Sigmoid colon (tissue), 7 donors: ENCODE measurements around the gene OR10D3. TPM values are rescaled to one million over a fixed set of nuclear protein-coding genes. Genes with fewer than 3 reads are reported as not detected.
"Not testable (repeated sequence)": the region's sequence is repeated elsewhere in the genome, so short reads cannot be mapped to it uniquely, and the experiment has no call there.

ENCODE experiments used
- DNase-seq: peaks from one replicate; pipeline ENCODE4 v3.0.0-alpha.2; 2019
- H3K27ac ChIP-seq, 4 donors: fragments of 200-600 bp; sonication (generic); one replicate each; pipeline ENCODE4 v1.5.1; 2016 to 2019; ENCODE audit warnings: mild to moderate bottlenecking in 1 of 4
- H3K27me3 ChIP-seq, 3 donors: fragments of 200-600 bp; sonication (generic); one replicate each; pipeline ENCODE4 v1.5.1; 2019; ENCODE audit warnings: mild to moderate bottlenecking in 1 of 3
- H3K36me3 ChIP-seq, 4 donors: fragments of 200-600 bp; sonication (generic); one replicate each; pipeline ENCODE4 v1.5.1; 2016 to 2019
- H3K4me1 ChIP-seq, 4 donors: fragments of 200-600 bp; sonication (generic); one replicate each; pipeline ENCODE4 v1.5.1; 2017 to 2019
- H3K4me3 ChIP-seq, 4 donors: fragments of 200-600 bp; sonication (generic); one replicate each; pipeline ENCODE4 v1.5.1; 2017 to 2019; ENCODE audit warnings: mild to moderate bottlenecking in 2 of 4, moderate library complexity in 1 of 4
- H3K9me3 ChIP-seq, 4 donors: fragments of 200-600 bp in 3 of 4; sonication (generic) in 3 of 4; one replicate each; pipeline versions ENCODE4 v1.5.1 to v1.6.1; 2013 to 2019
- CTCF ChIP-seq, 4 experiments: fragments of 450-650 bp in 3 of 4; fragments of 200-600 bp in 1 of 4; IDR thresholded peaks; one replicate each; pipeline ENCODE4 v1.5.1; 2016 to 2019; ENCODE audit warnings: antibody characterized with exemption in 4 of 4, mild to moderate bottlenecking in 3 of 4, moderate library complexity in 2 of 4
- EP300 ChIP-seq, 4 donors: sonication (generic); formaldehyde crosslinking; IDR thresholded peaks; one replicate each; pipeline ENCODE4 v1.6.1; 2017; ENCODE audit warnings: antibody characterized with exemption in 4 of 4
- POLR2A ChIP-seq, 2 donors: fragments of 450-650 bp; IDR thresholded peaks; one replicate each; pipeline ENCODE4 v1.6.1; 2016; ENCODE audit warnings: antibody characterized with exemption in 2 of 2, mild to moderate bottlenecking in 2 of 2, moderate library complexity in 2 of 2
- POLR2AphosphoS5 ChIP-seq, 4 donors: sonication (generic); formaldehyde crosslinking; IDR thresholded peaks; one replicate each; pipeline ENCODE4 v1.6.1; 2017; ENCODE audit warnings: antibody characterized with exemption in 4 of 4
- WGBS, 2 donors: extraction: QIAGEN DNeasy Blood & Tissue Kit; methylation state at CpG; one replicate each; pipeline ENCODE4 v1.1.7; 2013; 5-methylcytosine and 5-hydroxymethylcytosine counted together
- intact Hi-C: fragments of 100-400 bp; cut with DNase I; formaldehyde crosslinking; loops from one replicate; pipeline ENCODE4 v1.15.1; 2023
- polyA plus RNA-seq, 3 donors: library from polyadenylated mRNA; stranded (reverse); fragments of 200-250 nt; gene quantifications; one replicate each; pipeline ENCODE4 v1.2.3, GENCODE V29; 2013
- total RNA-seq, 4 donors: library from RNA; depleted of rRNA; stranded (reverse); fragments of >200 nt; gene quantifications; one replicate each; pipeline ENCODE4 v1.1.0, GENCODE V29; 2016
- donor health status: healthy with polysubstance abuse.
- donor health status: Bipolar disorder and iron deficiency.
- donor health status: healthy.

OR10D3 gene
- total and polyA plus RNA-seq, 7 donors, result not detected

GRCh38 chr11:124219126-124219525, 36.0 kb downstream of the OR10D3 start:
- DNase-seq, result no peak
- TF ChIP-seq CTCF (IDR thresholded peaks at IDR 0.05) (no peak), POLR2A (IDR thresholded peaks at IDR 0.05) (no peak)
- no peaks in the 10 kb centered on the region for H3K9me3 ChIP-seq
- H3K4me3 ChIP-seq, result no peak overlapping the region
- no peak overlapping the region for H3K27ac ChIP-seq
- H3K27me3 ChIP-seq, result no peaks in the 10 kb centered on the region
- no peaks in the 10 kb centered on the region for H3K36me3 ChIP-seq
- H3K4me1 ChIP-seq, result no peaks in the 10 kb centered on the region
- intact Hi-C loops, result no loop called here

- H3K4me3 ChIP-seq, result no peak overlapping the region
- intact Hi-C loops, result no loop called here
Observed at GRCh38 chr11:124222407-124222806, 39.3 kb downstream of the OR10D3 start.

GRCh38 chr11:124224618-124225423, 41.7 kb downstream of the OR10D3 start:
- intact Hi-C loops, H3K36me3 ChIP-seq, H3K4me3 ChIP-seq, H3K4me1 ChIP-seq, H3K27ac ChIP-seq, DNase-seq, H3K9me3 ChIP-seq, H3K27me3 ChIP-seq: not testable (repeated sequence)
- WGBS, 2 donors, result 67 to 82% methylated on average over 9 of the region's 9 CpGs

More at GRCh38 chr11:124222407-124222806, 39.3 kb downstream of the OR10D3 start:
- Histone ChIP-seq H3K27me3 (no peaks in the 10 kb centered on the region), H3K9me3 (no peaks in the 10 kb centered on the region), H3K27ac (no peak overlapping the region), H3K36me3 (no peaks in the 10 kb centered on the region), H3K4me1 (no peaks in the 10 kb centered on the region)
- 25 to 73% methylated on average over 2 of the region's 2 CpGs for WGBS, 2 donors
- no peak for DNase-seq
- TF ChIP-seq POLR2AphosphoS5 (IDR thresholded peaks at IDR 0.05), result no peak
- no peak for TF ChIP-seq CTCF (IDR thresholded peaks at IDR 0.05)
- no peak for TF ChIP-seq POLR2A (IDR thresholded peaks at IDR 0.05)
- TF ChIP-seq EP300 (IDR thresholded peaks at IDR 0.05), result no peak

- Histone ChIP-seq H3K27me3 (no peaks in the 10 kb centered on the region), H3K36me3 (no peaks in the 10 kb centered on the region), H3K27ac (no peak overlapping the region), H3K9me3 (no peaks in the 10 kb centered on the region), H3K4me3 (no peak overlapping the region), H3K4me1 (no peaks in the 10 kb centered on the region)
- TF ChIP-seq POLR2AphosphoS5 (IDR thresholded peaks at IDR 0.05), result no peak
- TF ChIP-seq POLR2A (IDR thresholded peaks at IDR 0.05), result no peak
- TF ChIP-seq CTCF (IDR thresholded peaks at IDR 0.05), result no peak
- TF ChIP-seq EP300 (IDR thresholded peaks at IDR 0.05), result no peak
- intact Hi-C loops, result no loop called here
- DNase-seq, result no peak
- WGBS, 2 donors, result 86 to 96% methylated on average over 1 of the region's 1 CpG
Observed at GRCh38 chr11:124225471-124225870, 42.3 kb downstream of the OR10D3 start.

- intact Hi-C loops, result no loop called here
- no peaks in the 10 kb centered on the region for H3K27me3 ChIP-seq
- H3K36me3 ChIP-seq, result no peaks in the 10 kb centered on the region
- H3K4me1 ChIP-seq, result no peaks in the 10 kb centered on the region
- 42 to 82% methylated on average over 1 of the region's 1 CpG for WGBS, 2 donors
- H3K4me3 ChIP-seq, result no peak overlapping the region
- no peak for DNase-seq
- TF ChIP-seq POLR2A (IDR thresholded peaks at IDR 0.05) (no peak), POLR2AphosphoS5 (IDR thresholded peaks at IDR 0.05) (no peak), EP300 (IDR thresholded peaks at IDR 0.05) (no peak), CTCF (IDR thresholded peaks at IDR 0.05) (no peak)
- H3K27ac ChIP-seq, result no peak overlapping the region
- no peaks in the 10 kb centered on the region for H3K9me3 ChIP-seq
Observed at GRCh38 chr11:124233376-124233775, 50.2 kb downstream of the OR10D3 start.

Other genes with a start within 250 kb of the OR10D3 start
- gene OR4D5, start 243.7 kb upstream of the OR10D3 start, total RNA-seq, result not detected
- not detected for gene OR4D5, start 243.7 kb upstream of the OR10D3 start, polyA plus RNA-seq
- not detected for gene OR6T1, start 239.5 kb upstream of the OR10D3 start, total RNA-seq
- not detected for gene OR6T1, start 239.5 kb upstream of the OR10D3 start, polyA plus RNA-seq
- not detected for gene OR10S1, start 205.6 kb upstream of the OR10D3 start, total RNA-seq
- not detected for gene OR10S1, start 205.6 kb upstream of the OR10D3 start, polyA plus RNA-seq
- gene OR10G6, start 188.2 kb upstream of the OR10D3 start, total RNA-seq, result not detected
- not detected for gene OR10G6, start 188.2 kb upstream of the OR10D3 start, polyA plus RNA-seq
- gene OR10G4, start 170.3 kb upstream of the OR10D3 start, total RNA-seq, result under 1 TPM in 1 of 4 donors, not detected in 3; 0.71 TPM
- gene OR10G4, start 170.3 kb upstream of the OR10D3 start, polyA plus RNA-seq, result under 1 TPM in 1 of 3 donors, not detected in 2; 0.03 TPM
- not detected for gene OR10G9, start 160.3 kb upstream of the OR10D3 start, total RNA-seq
- not detected for gene OR10G9, start 160.3 kb upstream of the OR10D3 start, polyA plus RNA-seq
- not detected for gene OR10G8, start 156.5 kb upstream of the OR10D3 start, total RNA-seq
- gene OR10G8, start 156.5 kb upstream of the OR10D3 start, polyA plus RNA-seq, result not detected
- gene OR10G7, start 142.0 kb upstream of the OR10D3 start, total RNA-seq, result not detected
- gene OR10G7, start 142.0 kb upstream of the OR10D3 start, polyA plus RNA-seq, result not detected
- gene VWA5A, start 67.9 kb upstream of the OR10D3 start, total RNA-seq, result 10 to 100 TPM; 14.2 to 16.6 (median 14.6) TPM
- 10 to 100 TPM; 31.0 to 43.8 (median 34.0) TPM for gene VWA5A, start 67.9 kb upstream of the OR10D3 start, polyA plus RNA-seq
- gene OR8G1, start 57.8 kb downstream of the OR10D3 start, total RNA-seq, result not detected
- not detected for gene OR8G1, start 57.8 kb downstream of the OR10D3 start, polyA plus RNA-seq
- not detected for gene OR8G5, start 73.0 kb downstream of the OR10D3 start, total RNA-seq
- gene OR8G5, start 73.0 kb downstream of the OR10D3 start, polyA plus RNA-seq, result under 1 TPM in 1 of 3 donors, not detected in 2; 0.10 TPM
- gene OR8D1, start 130.6 kb downstream of the OR10D3 start, total RNA-seq, result not detected
- not detected for gene OR8D1, start 130.6 kb downstream of the OR10D3 start, polyA plus RNA-seq
- not detected for gene OR8D2, start 136.9 kb downstream of the OR10D3 start, total RNA-seq
- gene OR8D2, start 136.9 kb downstream of the OR10D3 start, polyA plus RNA-seq, result not detected
- gene OR8B2, start 201.2 kb downstream of the OR10D3 start, total RNA-seq, result not detected
- not detected for gene OR8B2, start 201.2 kb downstream of the OR10D3 start, polyA plus RNA-seq
- not detected for gene OR8B3, start 215.7 kb downstream of the OR10D3 start, total RNA-seq
- not detected for gene OR8B3, start 215.7 kb downstream of the OR10D3 start, polyA plus RNA-seq
- gene OR8B4, start 241.5 kb downstream of the OR10D3 start, total RNA-seq, result not detected
- not detected for gene OR8B4, start 241.5 kb downstream of the OR10D3 start, polyA plus RNA-seq